Activated naive CD8-positive, alpha-beta T cell (primary cell): ENCODE measurements around the gene OSCAR.

Experiments used
- H3K27ac Mint-ChIP-seq: one replicate; pipeline ENCODE4 v1.8.0; 2021; ENCODE audit warnings: mixed read lengths
- H3K27me3 Mint-ChIP-seq: one replicate; pipeline ENCODE4 v1.8.0; 2021; ENCODE audit warnings: mixed read lengths
- H3K36me3 Mint-ChIP-seq: one replicate; pipeline ENCODE4 v1.8.0; 2021; ENCODE audit warnings: mixed read lengths
- H3K4me1 Mint-ChIP-seq: one replicate; pipeline ENCODE4 v1.8.0; 2021; ENCODE audit warnings: low read depth, mixed read lengths
- H3K4me3 Mint-ChIP-seq: one replicate; pipeline ENCODE4 v1.8.0; 2021; ENCODE audit warnings: mild to moderate bottlenecking, mixed read lengths
- H3K9me3 Mint-ChIP-seq: one replicate; pipeline ENCODE4 v1.8.0; 2021; ENCODE audit warnings: low read depth, mixed read lengths

OSCAR gene

DNA sequence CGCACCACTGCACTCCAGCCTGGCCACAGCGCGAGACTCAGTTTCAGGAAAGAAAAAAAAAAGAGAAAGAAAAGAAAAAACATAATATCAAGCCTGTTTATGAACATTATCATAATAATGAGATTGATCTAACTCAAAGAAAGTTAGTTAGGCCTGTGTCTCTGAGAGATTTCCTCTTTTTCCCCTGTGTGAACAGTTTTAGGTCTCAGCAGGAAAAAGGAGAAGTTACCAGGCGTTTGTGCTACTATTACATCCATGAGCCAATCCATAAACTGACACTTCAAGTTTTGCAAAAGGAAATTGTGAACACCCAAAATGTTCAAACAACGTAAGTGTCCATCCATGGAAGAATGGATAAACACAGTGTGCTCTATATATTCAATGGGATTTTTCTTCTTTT lies 23.3 kb downstream of the OSCAR start:
- H3K9me3 Mint-ChIP-seq = no peaks in the 10 kb centered on the region
- H3K4me1 Mint-ChIP-seq = no peaks in the 10 kb centered on the region
- no peaks in the 10 kb centered on the region for H3K36me3 Mint-ChIP-seq
- H3K4me3 Mint-ChIP-seq = no peak overlapping the region
- H3K27ac Mint-ChIP-seq = no peak overlapping the region
- H3K27me3 Mint-ChIP-seq = no peaks in the 10 kb centered on the region

DNA sequence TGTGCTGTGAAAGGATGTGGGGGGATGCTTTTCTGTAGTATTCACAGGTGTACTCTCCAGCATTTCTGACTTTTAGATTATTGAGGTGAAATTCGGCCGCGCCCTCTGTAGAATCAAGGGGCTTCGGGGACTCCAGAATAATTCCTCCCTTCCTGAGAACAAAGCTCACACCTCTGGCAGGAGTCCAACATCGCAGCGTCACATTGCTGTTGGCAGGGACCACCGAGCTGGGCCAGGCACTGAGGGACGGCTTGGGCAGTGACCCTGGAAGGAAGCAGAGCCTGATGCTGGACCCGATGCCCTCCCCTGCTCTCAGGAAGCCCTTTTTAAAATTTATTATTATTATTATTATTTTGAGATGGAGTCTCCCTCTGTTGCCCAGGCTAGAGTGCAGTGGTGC lies 25.8 kb downstream of the OSCAR start:
- H3K9me3 Mint-ChIP-seq = no peaks in the 10 kb centered on the region
- H3K27ac Mint-ChIP-seq = no peak overlapping the region
- no peak overlapping the region for H3K4me3 Mint-ChIP-seq
- no peaks in the 10 kb centered on the region for H3K36me3 Mint-ChIP-seq
- no peaks in the 10 kb centered on the region for H3K27me3 Mint-ChIP-seq
- H3K4me1 Mint-ChIP-seq = no peaks in the 10 kb centered on the region

- Mint-ChIP-seq H3K4me1 (no peaks in the 10 kb centered on the region), H3K27ac (no peak overlapping the region), H3K27me3 (peaks cover 5% of the 10 kb centered on the region), H3K9me3 (no peaks in the 10 kb centered on the region), H3K4me3 (no peak overlapping the region), H3K36me3 (no peaks in the 10 kb centered on the region)
These were observed 26.8 kb downstream of the OSCAR start for GRCh38 chr19:54073829-54074228.

GRCh38 chr19:54069470-54069869 lies 31.1 kb downstream of the OSCAR start:
- Mint-ChIP-seq H3K4me1 (no peaks in the 10 kb centered on the region), H3K27me3 (peaks cover 13% of the 10 kb centered on the region), H3K27ac (no peak overlapping the region), H3K9me3 (no peaks in the 10 kb centered on the region), H3K4me3 (no peak overlapping the region), H3K36me3 (no peaks in the 10 kb centered on the region)

DNA sequence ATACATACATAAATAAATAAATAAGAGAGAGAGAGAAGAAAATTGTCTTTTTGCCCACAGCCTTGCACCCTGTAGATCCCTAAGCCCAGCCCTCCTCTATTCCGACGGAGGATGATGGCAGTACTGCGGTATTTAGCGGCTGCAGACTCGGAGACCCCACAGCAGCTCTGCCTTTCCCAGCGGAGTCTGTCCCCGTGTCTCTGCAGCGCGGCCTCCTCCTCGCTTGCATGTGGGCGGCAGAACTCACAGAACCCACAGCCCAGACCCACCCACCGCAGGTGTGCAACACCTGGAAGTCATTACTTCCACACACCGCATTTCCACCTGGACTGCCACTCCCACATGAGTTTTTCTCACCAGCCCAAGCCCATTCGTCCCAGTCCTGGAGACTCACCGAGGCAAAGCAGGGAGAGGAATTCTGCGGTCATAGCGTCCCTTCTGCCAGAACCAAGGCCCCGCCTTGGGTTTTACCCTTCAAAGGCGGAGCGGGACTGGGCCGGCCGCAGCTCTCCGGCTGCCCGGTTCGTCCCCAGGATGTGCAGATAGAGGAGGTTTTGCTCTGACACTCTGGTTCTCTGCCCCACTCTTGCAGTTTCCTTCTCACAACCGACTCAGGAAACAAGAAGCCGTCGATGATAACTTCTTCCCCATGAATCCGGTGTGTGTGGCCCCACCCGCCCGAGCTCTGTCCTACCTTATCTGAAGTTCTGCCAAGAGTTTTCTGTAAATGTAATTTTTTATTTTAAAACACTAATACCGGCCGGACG lies 37.1 kb downstream of the OSCAR start, which contains the start of gene VSTM1:
VSTM1 (minus strand) TSS at position 548 of the 767 bp plus-strand sequence; CDS start at position 428, 120 bp downstream.
- H3K36me3 Mint-ChIP-seq = no peaks in the 10 kb centered on the region

DNA sequence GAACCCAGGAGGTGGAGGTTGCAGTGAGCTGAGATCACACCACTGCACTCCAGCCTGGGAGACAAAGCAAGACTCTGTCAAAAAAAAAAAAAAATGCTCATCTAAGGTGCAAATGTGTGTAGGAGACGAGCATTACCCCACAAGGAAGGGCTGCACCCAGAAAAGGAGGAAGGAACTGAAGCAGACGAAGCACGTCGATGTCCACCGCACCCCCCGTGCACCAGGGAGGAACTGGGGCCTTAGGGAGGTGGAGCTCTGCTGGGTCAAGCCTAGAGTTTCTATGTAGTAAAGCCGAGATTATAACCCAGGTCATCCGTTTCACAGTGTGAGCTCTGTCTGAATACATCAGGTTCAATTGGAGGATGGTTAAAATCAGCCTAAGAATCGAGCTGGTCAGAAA lies 38.0 kb downstream of the OSCAR start:
- no peaks in the 10 kb centered on the region for H3K4me1 Mint-ChIP-seq
- H3K36me3 Mint-ChIP-seq = no peaks in the 10 kb centered on the region
- H3K4me3 Mint-ChIP-seq = no peak overlapping the region
- no peak overlapping the region for H3K27ac Mint-ChIP-seq
- peaks cover 13% of the 10 kb centered on the region for H3K27me3 Mint-ChIP-seq
- H3K9me3 Mint-ChIP-seq = no peaks in the 10 kb centered on the region

More for the DNA sequence above, 37.1 kb downstream of the OSCAR start, which contains the start of gene VSTM1:
- H3K9me3 Mint-ChIP-seq = no peaks in the 10 kb centered on the region
- H3K4me3 Mint-ChIP-seq = no peak within 1 kb of the TSS
- H3K27ac Mint-ChIP-seq = no peak within 1 kb of the TSS
- peaks cover 15% of the 10 kb centered on the region for H3K27me3 Mint-ChIP-seq
- H3K4me1 Mint-ChIP-seq = no peaks in the 10 kb centered on the region

DNA sequence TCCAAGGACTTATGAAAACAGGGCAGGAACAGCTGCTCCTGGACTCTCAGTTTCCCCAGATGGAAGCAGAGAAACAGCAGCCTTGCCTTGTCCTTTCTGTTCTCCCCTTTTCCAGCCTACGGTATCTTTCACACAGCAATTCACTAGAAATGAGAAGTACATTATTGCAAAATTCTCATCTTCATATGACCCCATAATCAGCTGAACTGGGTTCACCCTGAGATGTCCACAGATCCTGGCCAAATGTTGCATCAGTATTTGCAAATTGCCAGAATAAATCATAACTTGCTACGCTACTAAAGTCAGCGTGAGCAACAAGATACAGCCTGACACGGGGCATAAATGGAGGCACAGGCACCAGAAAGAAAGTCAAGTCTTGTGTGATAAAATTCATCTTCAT lies 53.0 kb downstream of the OSCAR start:
- no peak overlapping the region for H3K27ac Mint-ChIP-seq

DNA sequence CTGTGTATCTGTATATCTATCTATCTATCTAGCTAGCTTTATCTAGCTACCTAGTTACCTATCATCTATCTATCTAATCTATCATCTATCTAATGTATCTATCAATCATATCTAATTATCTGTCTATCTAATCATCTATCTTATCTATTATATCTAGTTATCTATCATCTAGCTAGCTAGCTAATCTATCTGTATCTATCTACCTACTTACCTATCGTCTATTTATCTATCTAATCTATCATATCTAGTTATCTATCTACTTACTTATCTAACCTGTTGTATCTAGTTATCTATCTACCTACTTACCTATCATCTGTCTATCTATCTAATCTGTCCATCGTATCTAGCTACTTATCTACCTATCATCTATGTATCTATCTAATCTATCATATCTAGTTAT lies 54.8 kb downstream of the OSCAR start:
- H3K27me3 Mint-ChIP-seq = peaks cover 30% of the 10 kb centered on the region
- H3K4me3 Mint-ChIP-seq = no peak overlapping the region
- no peaks in the 10 kb centered on the region for H3K36me3 Mint-ChIP-seq
- H3K27ac Mint-ChIP-seq = no peak overlapping the region
- H3K9me3 Mint-ChIP-seq = peaks cover 7% of the 10 kb centered on the region
- no peaks in the 10 kb centered on the region for H3K4me1 Mint-ChIP-seq

More for the DNA sequence above, 53.0 kb downstream of the OSCAR start:
- H3K36me3 Mint-ChIP-seq = no peaks in the 10 kb centered on the region
- H3K9me3 Mint-ChIP-seq = peaks cover 7% of the 10 kb centered on the region
- no peaks in the 10 kb centered on the region for H3K4me1 Mint-ChIP-seq
- H3K4me3 Mint-ChIP-seq = no peak overlapping the region
- peaks cover 28% of the 10 kb centered on the region for H3K27me3 Mint-ChIP-seq
